GM18907 (cell line): ENCODE results near the gene CD74.
"Not testable (repeated sequence)": the region's sequence is repeated elsewhere in the genome, so short reads cannot be mapped to it uniquely, and the experiment has no call there.

Source experiments
- ATAC-seq: cut with Tn5 transposase; IDR thresholded peaks from one replicate; pipeline ENCODE4 v1.9.1; 2021; ENCODE audit warnings: mild to moderate bottlenecking, moderate library complexity; ENCODE audit not compliant: unreplicated experiment

CD74 gene

GRCh38 chr5:150412319-150413175 is at the start of gene CD74:
CD74 (minus strand) TSS chr5:150412910; CDS start chr5:150412749, 161 bp downstream.
- ATAC-seq: peak; percentile 85

- ATAC-seq: peak; percentile 81
Measured at GRCh38 chr5:150461231-150461630, 48.5 kb upstream of the CD74 start.

- no peak for ATAC-seq
Measured at GRCh38 chr5:150460781-150461180, 48.1 kb upstream of the CD74 start.

GRCh38 chr5:150458802-150459557 is 46.3 kb upstream of the CD74 start:
- ATAC-seq: peak; percentile 69

GRCh38 chr5:150457562-150458240 is 45.0 kb upstream of the CD74 start:
- ATAC-seq: no peak

- ATAC-seq: no peak
Measured at GRCh38 chr5:150457121-150457520, 44.4 kb upstream of the CD74 start.

- ATAC-seq: no peak
Measured at GRCh38 chr5:150454492-150455229, 42.0 kb upstream of the CD74 start.

- not testable (repeated sequence) for ATAC-seq
Measured at GRCh38 chr5:150454027-150454426, 41.3 kb upstream of the CD74 start.

GRCh38 chr5:150452914-150453313 is 40.2 kb upstream of the CD74 start:
- ATAC-seq: no peak

GRCh38 chr5:150451594-150451993 is 38.9 kb upstream of the CD74 start:
- ATAC-seq: no peak

GRCh38 chr5:150449517-150450339 is 37.0 kb upstream of the CD74 start, which contains the start of gene RPS14:
RPS14 (minus strand) TSS chr5:150449739; CDS start chr5:150447733, 2,006 bp downstream.
- ATAC-seq: peak; percentile 93

GRCh38 chr5:150448952-150449516 is 36.3 kb upstream of the CD74 start:
- ATAC-seq: peak; percentile 38

GRCh38 chr5:150448334-150448733 is 35.6 kb upstream of the CD74 start:
- no peak for ATAC-seq

GRCh38 chr5:150447188-150447587 is 34.5 kb upstream of the CD74 start:
- no peak for ATAC-seq

GRCh38 chr5:150446583-150446982 is 33.9 kb upstream of the CD74 start:
- ATAC-seq: no peak

GRCh38 chr5:150446088-150446487 is 33.4 kb upstream of the CD74 start:
- ATAC-seq: no peak

- no peak for ATAC-seq
Measured at GRCh38 chr5:150444770-150445169, 32.1 kb upstream of the CD74 start.

GRCh38 chr5:150443242-150444075 is 30.7 kb upstream of the CD74 start:
- no peak for ATAC-seq

- no peak for ATAC-seq
Measured at GRCh38 chr5:150442699-150443080, 30.0 kb upstream of the CD74 start.
